HCT116 (cell line): Measurements from ENCODE around the gene STK16. TPM values are rescaled to one million over a fixed set of nuclear protein-coding genes. Genes with fewer than 3 reads are reported as not detected.

Experiments used
- ATAC-seq: fragments of 200-7000 bp; cut with Tn5 transposase; 2 replicates; pipeline ENCODE4 v1.9.1; 2020; ENCODE audit warnings: mild to moderate bottlenecking, moderate library complexity
- BruUV-seq: library from RNA; stranded (reverse); fragments of 400-500 nt; replicated peaks from 2 replicates; lab custom pipeline; 2021; lab: Mats Ljungman, UMichigan
- CTCF ChIA-PET: fragments of 300-600 bp; sonication (Branson Sonifier 250); formaldehyde crosslinking; loops from one replicate; lab custom pipeline; 2021; ENCODE audit warnings: antibody characterized with exemption; lab: Charles Lee
- POLR2A ChIA-PET: fragments of 300-600, 350-600 bp; sonication (Branson Sonifier 250); formaldehyde crosslinking; loops from one replicate; lab custom pipeline; 2021; ENCODE audit warnings: antibody characterized with exemption; lab: Charles Lee
- RAD21 ChIA-PET, 2 experiments: fragments of 300-600 bp; sonication (Branson Sonifier 250); formaldehyde crosslinking; loops; one replicate each; lab custom pipeline; 2023; ENCODE audit warnings: low total read pairs in 2 of 2; ENCODE audit not compliant: uncharacterized antibody in 2 of 2, unreplicated experiment in 2 of 2, low non-redundant PET in 1 of 2; lab: Charles Lee
- DNase-seq: peaks from one replicate; pipeline ENCODE4 v3.0.0-alpha.2; 2010; ENCODE audit warnings: low read depth, low spot score
- H2AFZ ChIP-seq: fragments of 200-600 bp; shearing (Covaris generic), sonication (generic); 2 replicates; pipeline ENCODE4 v1.6.1; 2017; ENCODE audit warnings: low read depth, mixed run types, mixed read lengths, antibody characterized with exemption, low read length; ENCODE audit not compliant: poor library complexity, severe bottlenecking
- H3K27ac ChIP-seq: 2 replicates; pipeline ENCODE4 v1.5.1; 2012; ENCODE audit warnings: low read depth, low read length
- H3K27me3 ChIP-seq: fragments of 200-600 bp; sonication (generic); 2 replicates; pipeline ENCODE4 v1.6.1; 2016; ENCODE audit warnings: mixed run types, low read length, mixed read lengths; ENCODE audit not compliant: insufficient read depth
- H3K36me3 ChIP-seq, 2 experiments: fragments of 200-500 bp in 1 of 2; fragments of 200-600 bp in 1 of 2; sonication (Bioruptor generic) in 1 of 2; sonication (generic) in 1 of 2; 2 replicates each; pipeline versions ENCODE4 v1.5.1 to v1.6.1; 2014 to 2016; ENCODE audit warnings: low read length in 2 of 2, inconsistent platforms in 1 of 2, mixed read lengths in 1 of 2, mixed run types in 1 of 2; ENCODE audit not compliant: insufficient read depth in 2 of 2, control insufficient read depth in 1 of 2
- H3K4me1 ChIP-seq, 2 experiments: fragments of 200-600 bp in 1 of 2; sonication (generic) in 1 of 2; 2 replicates each; pipeline versions ENCODE4 v1.5.1 to v1.6.1; 2012 to 2017; ENCODE audit warnings: low read length in 2 of 2, inconsistent platforms in 1 of 2, mild to moderate bottlenecking in 1 of 2, mixed read lengths in 1 of 2, mixed run types in 1 of 2, moderate library complexity in 1 of 2; ENCODE audit not compliant: insufficient read depth in 2 of 2, control insufficient read depth in 1 of 2
- H3K4me2 ChIP-seq: fragments of 200-600 bp; sonication (generic); 2 replicates; pipeline ENCODE4 v1.6.1; 2017; ENCODE audit warnings: mixed run types, low read length, mixed read lengths
- H3K4me3 ChIP-seq, 2 experiments: fragments of 200-600 bp in 1 of 2; sonication (generic) in 1 of 2; replicated peaks in 1 of 2; 2 replicates each; pipeline ENCODE4 v1.5.1; 2011 to 2016; ENCODE audit warnings: low read length in 2 of 2, control low read depth in 1 of 2, low read depth in 1 of 2, mild to moderate bottlenecking in 1 of 2, mixed read lengths in 1 of 2, mixed run types in 1 of 2
- H3K79me2 ChIP-seq: fragments of 200-600 bp; sonication (generic); 2 replicates; pipeline ENCODE4 v1.6.1; 2017; ENCODE audit warnings: mild to moderate bottlenecking, mixed run types, low read length, moderate library complexity, mixed read lengths; ENCODE audit not compliant: insufficient read depth
- H3K9ac ChIP-seq: fragments of 200-600 bp; sonication (generic); 2 replicates; pipeline ENCODE4 v1.6.1; 2016; ENCODE audit warnings: low read length, mixed read lengths
- H3K9me2 ChIP-seq: fragments of 200-600 bp; sonication (generic), shearing (Covaris generic); 2 replicates; pipeline ENCODE4 v1.6.1; 2017; ENCODE audit warnings: mixed run types, mild to moderate bottlenecking, moderate library complexity; ENCODE audit not compliant: insufficient read depth
- H3K9me3 ChIP-seq, 2 experiments: fragments of 200-500 bp in 1 of 2; fragments of 200-600 bp in 1 of 2; sonication (Bioruptor generic) in 1 of 2; sonication (generic) in 1 of 2; 2 replicates each; pipeline ENCODE4 v1.6.1; 2014 to 2017; ENCODE audit warnings: low read length in 2 of 2, mixed read lengths in 2 of 2, inconsistent platforms in 1 of 2, low read depth in 1 of 2, mild to moderate bottlenecking in 1 of 2, mixed run types in 1 of 2, moderate library complexity in 1 of 2; ENCODE audit not compliant: control insufficient read depth in 1 of 2, insufficient read depth in 1 of 2
- H4K20me1 ChIP-seq: fragments of 200-600 bp; sonication (generic), shearing (Covaris generic); 2 replicates; pipeline ENCODE4 v1.6.1; 2017; ENCODE audit warnings: mixed run types, mild to moderate bottlenecking, moderate library complexity; ENCODE audit not compliant: insufficient read depth
- EZH2 ChIP-seq: fragments of 200-600 bp; sonication (generic); IDR thresholded peaks from 2 replicates; pipeline ENCODE4 v1.6.1; 2017; ENCODE audit warnings: antibody characterized with exemption, mixed run types
- EZH2phosphoT487 ChIP-seq: fragments of 200-600 bp; IDR thresholded peaks from 2 replicates; pipeline ENCODE4 v1.6.1; 2018; ENCODE audit warnings: antibody characterized with exemption, borderline replicate concordance
- RAD21 ChIP-seq: IDR thresholded peaks from 2 replicates; pipeline ENCODE4 v1.6.1; 2012; ENCODE audit warnings: low read depth, mild to moderate bottlenecking
- SP1 ChIP-seq: IDR thresholded peaks from 2 replicates; pipeline ENCODE4 v1.6.1; 2012; ENCODE audit warnings: low read depth
- SRF ChIP-seq: IDR thresholded peaks from 2 replicates; pipeline ENCODE4 v1.6.1; 2012; ENCODE audit warnings: low read depth
- ZFX ChIP-seq: fragments of 450-650 bp; IDR thresholded peaks from 2 replicates; pipeline ENCODE4 v1.6.1; 2017
- ZNF274 ChIP-seq: fragments of 200-500 bp; sonication (Bioruptor generic); IDR thresholded peaks from 2 replicates; pipeline ENCODE4 v1.6.1; 2014; ENCODE audit warnings: mild to moderate bottlenecking, low read depth, low read length, inconsistent platforms
- intact Hi-C: fragments of 100-400 bp; cut with micrococcal nuclease; formaldehyde crosslinking; loops from 2 replicates; pipeline ENCODE4 v1.10.0; 2022
- total RNA-seq: library from RNA; stranded (reverse); gene quantifications from one replicate; pipeline ENCODE4 v1.2.1, GENCODE V29; 2021; ENCODE audit not compliant: unreplicated experiment

Gene STK16
- total RNA-seq, 1 experiment from 2014 or later, result 31.4 TPM

- RAD21 ChIA-PET, result interaction anchor here (0.8 to 1.5 kb wide), 2 partner anchors 42 kb away, joined by 3 to 5 read pairs; partner anchors contain the start of gene CNPPD1 (in 1 of the 2)
- no peaks in the 10 kb centered on the region for H3K9me3 ChIP-seq
- peaks cover 8 to 20% of the 10 kb centered on the region in 2 experiments; a peak in 2 of 4 replicates for H3K36me3 ChIP-seq
- peak overlapping the region; percentile 56 to 70 for H3K4me3 ChIP-seq
- TF ChIP-seq SP1, result no peak
- no peak for TF ChIP-seq RAD21
- TF ChIP-seq ZFX, result no peak
- TF ChIP-seq EZH2phosphoT487, result no peak
- TF ChIP-seq EZH2, result no peak
- no peak for TF ChIP-seq SRF
- no peak for TF ChIP-seq ZNF274
- H3K27ac ChIP-seq, result peak overlapping the region; percentile 81
- H3K4me2 ChIP-seq, result peak overlapping the region; percentile 100
- ATAC-seq, result peak; percentile 79
- peak overlapping the region; percentile 76 for H3K9ac ChIP-seq
- H4K20me1 ChIP-seq, result no peaks in the 10 kb centered on the region
- CTCF ChIA-PET, result interaction anchor here (1.2 to 2.7 kb wide), 4 partner anchors 11 to 77 kb away, joined by 3 to 12 read pairs (median 4); partner anchors contain the start of gene ZFAND2B
- intact Hi-C loops, result no loop called here
- H3K9me2 ChIP-seq, result no peaks in the 10 kb centered on the region
- H2AFZ ChIP-seq, result no peak overlapping the region
- peaks cover 9 to 37% of the 10 kb centered on the region in 2 experiments; a peak in 3 of 4 replicates for H3K4me1 ChIP-seq
- POLR2A ChIA-PET, result interaction anchor here (1.0 to 2.3 kb wide), 4 partner anchors 12 to 77 kb away, joined by 3 to 18 read pairs (median 4); partner anchors contain the start of genes GLB1L, STK16 and ZFAND2B
- H3K79me2 ChIP-seq, result no peaks in the 10 kb centered on the region
- DNase-seq, result no peak
- no TSS peak for BruUV-seq
- H3K27me3 ChIP-seq, result no peaks in the 10 kb centered on the region
These were observed 27.0 kb upstream of the STK16 start for GRCh38 chr2:219218217-219218731.
